ENCODE data around the gene SLC9C1.

Gene SLC9C1

GRCh38 chr3:112280266-112280665, 13.8 kb downstream of the SLC9C1 start:
- H3K27ac ChIP-seq, result peak overlapping the region; percentile 88
- TF ChIP-seq, protein P1, sequence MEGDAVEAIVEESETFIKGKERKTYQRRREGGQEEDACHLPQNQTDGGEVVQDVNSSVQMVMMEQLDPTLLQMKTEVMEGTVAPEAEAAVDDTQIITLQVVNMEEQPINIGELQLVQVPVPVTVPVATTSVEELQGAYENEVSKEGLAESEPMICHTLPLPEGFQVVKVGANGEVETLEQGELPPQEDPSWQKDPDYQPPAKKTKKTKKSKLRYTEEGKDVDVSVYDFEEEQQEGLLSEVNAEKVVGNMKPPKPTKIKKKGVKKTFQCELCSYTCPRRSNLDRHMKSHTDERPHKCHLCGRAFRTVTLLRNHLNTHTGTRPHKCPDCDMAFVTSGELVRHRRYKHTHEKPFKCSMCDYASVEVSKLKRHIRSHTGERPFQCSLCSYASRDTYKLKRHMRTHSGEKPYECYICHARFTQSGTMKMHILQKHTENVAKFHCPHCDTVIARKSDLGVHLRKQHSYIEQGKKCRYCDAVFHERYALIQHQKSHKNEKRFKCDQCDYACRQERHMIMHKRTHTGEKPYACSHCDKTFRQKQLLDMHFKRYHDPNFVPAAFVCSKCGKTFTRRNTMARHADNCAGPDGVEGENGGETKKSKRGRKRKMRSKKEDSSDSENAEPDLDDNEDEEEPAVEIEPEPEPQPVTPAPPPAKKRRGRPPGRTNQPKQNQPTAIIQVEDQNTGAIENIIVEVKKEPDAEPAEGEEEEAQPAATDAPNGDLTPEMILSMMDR (conservative IDR thresholded peaks at IDR 0.05), result no peak

- no peak overlapping the region for H3K27ac ChIP-seq
- TF ChIP-seq, protein P1 (conservative IDR thresholded peaks at IDR 0.05), result no peak
Measured at GRCh38 chr3:112273536-112273935, 20.5 kb downstream of the SLC9C1 start.

- H3K27ac ChIP-seq, result no peak overlapping the region
- TF ChIP-seq, protein P1 (conservative IDR thresholded peaks at IDR 0.05), result no peak
Measured at GRCh38 chr3:112261742-112262141, 32.3 kb downstream of the SLC9C1 start.

DNA sequence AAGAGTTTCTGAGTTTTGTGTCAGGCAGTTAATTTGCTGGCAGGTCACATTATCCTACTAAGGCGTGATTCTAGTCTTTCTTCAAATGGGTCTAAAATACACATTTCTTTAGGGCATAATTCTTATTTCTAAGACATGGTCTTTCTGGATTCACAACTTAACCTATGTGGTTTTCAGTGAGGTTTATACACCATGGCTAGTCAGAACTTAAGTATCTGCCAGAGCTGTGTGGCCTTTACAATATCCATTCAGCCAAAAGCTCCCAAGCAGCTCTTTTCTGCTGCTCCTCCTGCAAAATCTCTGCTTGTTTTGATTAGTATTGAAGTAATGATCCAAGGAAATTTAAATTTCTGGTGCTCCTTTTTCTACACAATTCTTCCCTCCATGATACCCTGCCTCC, 33.5 kb downstream of the SLC9C1 start:
- TF ChIP-seq, protein P1 (conservative IDR thresholded peaks at IDR 0.05), result no peak
- no peak overlapping the region for H3K27ac ChIP-seq

- no peak overlapping the region for H3K27ac ChIP-seq
- TF ChIP-seq, protein P1 (conservative IDR thresholded peaks at IDR 0.05), result no peak
Measured at GRCh38 chr3:112253301-112253971, 40.6 kb downstream of the SLC9C1 start.

DNA sequence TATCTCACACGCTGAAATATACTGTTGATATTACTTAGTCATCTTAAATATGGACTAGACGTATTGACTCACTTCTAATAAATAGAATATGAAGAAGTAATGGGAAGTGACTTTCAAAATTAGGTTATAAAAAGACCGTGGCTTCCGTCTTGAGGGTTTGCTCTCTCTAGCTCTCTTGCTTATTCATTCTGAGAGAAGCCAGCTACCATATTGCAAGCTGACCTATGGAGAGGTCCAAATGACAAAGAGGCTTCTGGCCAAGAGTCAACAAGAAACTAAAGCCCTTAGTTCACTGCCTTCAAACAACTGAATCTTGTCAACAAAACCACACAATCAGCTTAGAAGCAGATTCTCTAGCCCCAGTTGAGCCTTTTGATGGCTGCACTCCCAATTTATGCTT, 46.1 kb downstream of the SLC9C1 start:
- TF ChIP-seq, protein P1 (conservative IDR thresholded peaks at IDR 0.05), result no peak
- no peak overlapping the region for H3K27ac ChIP-seq

- TF ChIP-seq, protein P1 (conservative IDR thresholded peaks at IDR 0.05), result no peak
- no peak overlapping the region for H3K27ac ChIP-seq
Measured at GRCh38 chr3:112247350-112247749, 46.7 kb downstream of the SLC9C1 start.

Measured in VCaP (cell line).